ENCODE measurements around the gene CHST15. TPM values are rescaled to one million over a fixed set of nuclear protein-coding genes. Genes with fewer than 3 reads are reported as not detected.

The CHST15 gene
- total and polyA plus RNA-seq, 2 experiments from 2014 or later: 0.06 to 0.11 TPM

- Histone ChIP-seq H3K27ac (no peak overlapping the region), H3K79me2 (ENCODE audit: insufficient read depth) (no peaks in the 10 kb centered on the region), H4K20me1 (ENCODE audit: insufficient read depth) (no peaks in the 10 kb centered on the region), H2AFZ (no peak overlapping the region), H3K36me3 (ENCODE audit: low read depth) (no peaks in the 10 kb centered on the region), H3F3A (ENCODE audit: insufficient read depth) (no peaks in the 10 kb centered on the region), H3K9me2 (ENCODE audit: insufficient read depth) (no peaks in the 10 kb centered on the region), H3K4me2 (ENCODE audit: unreplicated experiment) (no peak overlapping the region), H3K9me3 (ENCODE audit: low read depth) (no peaks in the 10 kb centered on the region), H3K4me1 (ENCODE audit: insufficient read depth) (no peaks in the 10 kb centered on the region), H3K4me3 (no peak overlapping the region), H3K9ac (no peak overlapping the region), H3K27me3 (replicated peaks; ENCODE audit: insufficient read depth) (peaks cover 46% of the 10 kb centered on the region)
- WGBS, 2 experiments (ENCODE audit: low coverage in 1 of 2, low lambda C conversion rate in 2 of 2, missing lambda C conversion rate in 2 of 2): 59 to 60% methylated on average over 14 of the region's 14 CpGs
- in situ Hi-C loops (cut with MboI): no loop called here
- no peak for TF ChIP-seq EZH2 (IDR thresholded peaks at IDR 0.05; ENCODE audit: insufficient read depth, poor library complexity, severe bottlenecking)
- TF ChIP-seq EZH2phosphoT487 (IDR thresholded peaks at IDR 0.05; ENCODE audit: insufficient read depth, low read depth): no peak
- DNase-seq: no peak
These were observed 7.2 kb downstream of the CHST15 start for GRCh38 chr10:124086097-124086710.

GRCh38 chr10:124085680-124086079 lies 7.7 kb downstream of the CHST15 start:
- H3F3A ChIP-seq (ENCODE audit: insufficient read depth): no peaks in the 10 kb centered on the region
- no peak overlapping the region for H3K4me2 ChIP-seq (ENCODE audit: unreplicated experiment)
- in situ Hi-C loops (cut with MboI): no loop called here
- H3K36me3 ChIP-seq (ENCODE audit: low read depth): no peaks in the 10 kb centered on the region
- H3K27me3 ChIP-seq (replicated peaks; ENCODE audit: insufficient read depth): peaks cover 45% of the 10 kb centered on the region
- no peak overlapping the region for H3K27ac ChIP-seq
- H2AFZ ChIP-seq: no peak overlapping the region
- H3K9ac ChIP-seq: no peak overlapping the region
- no peak for DNase-seq
- no peaks in the 10 kb centered on the region for H4K20me1 ChIP-seq (ENCODE audit: insufficient read depth)
- no peak overlapping the region for H3K4me3 ChIP-seq
- no peaks in the 10 kb centered on the region for H3K79me2 ChIP-seq (ENCODE audit: insufficient read depth)
- 48 to 51% methylated on average over 4 to 7 of the region's 7 CpGs for WGBS, 2 experiments (ENCODE audit: low coverage in 1 of 2, low lambda C conversion rate in 2 of 2, missing lambda C conversion rate in 2 of 2)
- no peaks in the 10 kb centered on the region for H3K9me2 ChIP-seq (ENCODE audit: insufficient read depth)
- no peaks in the 10 kb centered on the region for H3K4me1 ChIP-seq (ENCODE audit: insufficient read depth)
- TF ChIP-seq EZH2phosphoT487 (IDR thresholded peaks at IDR 0.05; ENCODE audit: insufficient read depth, low read depth) (no peak), EZH2 (IDR thresholded peaks at IDR 0.05; ENCODE audit: insufficient read depth, poor library complexity, severe bottlenecking) (no peak)
- no peaks in the 10 kb centered on the region for H3K9me3 ChIP-seq (ENCODE audit: low read depth)

- H3K36me3 ChIP-seq (ENCODE audit: low read depth): no peaks in the 10 kb centered on the region
- in situ Hi-C loops (cut with MboI): no loop called here
- H2AFZ ChIP-seq: no peak overlapping the region
- H3K9me3 ChIP-seq (ENCODE audit: low read depth): no peaks in the 10 kb centered on the region
- no peaks in the 10 kb centered on the region for H3K79me2 ChIP-seq (ENCODE audit: insufficient read depth)
- no peak overlapping the region for H3K9ac ChIP-seq
- H3K4me3 ChIP-seq: no peak overlapping the region
- H3K4me2 ChIP-seq (ENCODE audit: unreplicated experiment): no peak overlapping the region
- no peaks in the 10 kb centered on the region for H3K4me1 ChIP-seq (ENCODE audit: insufficient read depth)
- H3F3A ChIP-seq (ENCODE audit: insufficient read depth): no peaks in the 10 kb centered on the region
- no peaks in the 10 kb centered on the region for H3K9me2 ChIP-seq (ENCODE audit: insufficient read depth)
- WGBS, 2 experiments (ENCODE audit: low coverage in 1 of 2, low lambda C conversion rate in 2 of 2, missing lambda C conversion rate in 2 of 2): 42 to 52% methylated on average over 9 of the region's 9 CpGs
- no peak for TF ChIP-seq EZH2 (IDR thresholded peaks at IDR 0.05; ENCODE audit: insufficient read depth, poor library complexity, severe bottlenecking)
- TF ChIP-seq EZH2phosphoT487 (IDR thresholded peaks at IDR 0.05; ENCODE audit: insufficient read depth, low read depth): no peak
- no peaks in the 10 kb centered on the region for H4K20me1 ChIP-seq (ENCODE audit: insufficient read depth)
- H3K27ac ChIP-seq: no peak overlapping the region
- peaks cover 41% of the 10 kb centered on the region for H3K27me3 ChIP-seq (replicated peaks; ENCODE audit: insufficient read depth)
- DNase-seq: no peak
These were observed 8.7 kb downstream of the CHST15 start for GRCh38 chr10:124084708-124085107.

- Histone ChIP-seq H3K4me1 (ENCODE audit: insufficient read depth) (no peaks in the 10 kb centered on the region), H3K36me3 (ENCODE audit: low read depth) (no peaks in the 10 kb centered on the region), H3K4me3 (no peak overlapping the region), H3F3A (ENCODE audit: insufficient read depth) (no peaks in the 10 kb centered on the region), H3K9me3 (ENCODE audit: low read depth) (no peaks in the 10 kb centered on the region), H2AFZ (no peak overlapping the region), H3K27me3 (replicated peaks; ENCODE audit: insufficient read depth) (peaks cover 33% of the 10 kb centered on the region), H4K20me1 (ENCODE audit: insufficient read depth) (no peaks in the 10 kb centered on the region), H3K9me2 (ENCODE audit: insufficient read depth) (no peaks in the 10 kb centered on the region), H3K27ac (no peak overlapping the region), H3K4me2 (ENCODE audit: unreplicated experiment) (no peak overlapping the region), H3K79me2 (ENCODE audit: insufficient read depth) (no peaks in the 10 kb centered on the region), H3K9ac (no peak overlapping the region)
- 48 to 53% methylated on average over 16 of the region's 16 CpGs for WGBS, 2 experiments (ENCODE audit: low coverage in 1 of 2, low lambda C conversion rate in 2 of 2, missing lambda C conversion rate in 2 of 2)
- in situ Hi-C loops (cut with MboI): no loop called here
- DNase-seq: no peak
- TF ChIP-seq EZH2 (IDR thresholded peaks at IDR 0.05; ENCODE audit: insufficient read depth, poor library complexity, severe bottlenecking): no peak
- TF ChIP-seq EZH2phosphoT487 (IDR thresholded peaks at IDR 0.05; ENCODE audit: insufficient read depth, low read depth): no peak
These were observed 9.5 kb downstream of the CHST15 start for GRCh38 chr10:124083740-124084397.
